GM12892 (cell line): Measurements from ENCODE around the gene SOX11.

Experiments used
- POLR2A ChIP-seq: IDR thresholded peaks from 2 replicates; pipeline ENCODE4 v1.6.1; 2011; ENCODE audit warnings: low read depth, low read length, control low read depth
- POLR2AphosphoS5 ChIP-seq: IDR thresholded peaks from 2 replicates; pipeline ENCODE4 v1.6.1; 2011; ENCODE audit warnings: low read depth, low read length, control low read depth

DNA sequence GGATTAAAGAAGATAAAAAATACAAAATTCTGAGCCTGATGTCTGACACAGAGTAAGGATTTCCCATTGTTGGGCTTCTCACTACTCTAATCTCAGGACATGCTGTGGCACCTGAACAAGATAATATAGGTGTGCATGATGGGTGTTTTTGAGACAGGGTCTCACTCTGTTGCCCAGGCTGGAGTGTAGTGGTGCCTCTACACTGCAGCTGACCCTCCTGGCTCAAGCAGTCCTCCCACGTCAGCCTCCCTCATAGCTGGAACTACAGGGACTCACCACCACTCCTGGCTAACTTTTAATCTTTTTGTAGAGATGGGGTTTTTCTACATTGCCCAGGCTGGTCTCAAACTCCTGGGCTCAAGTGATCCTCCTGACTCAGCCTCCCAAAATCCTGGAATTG is 32.9 kb downstream of the SOX11 start:
- TF ChIP-seq POLR2A (no peak), POLR2AphosphoS5 (no peak)
